GM19351 (cell line): ENCODE results near the gene RAB3IL1.
A peak's percentile ranks its signal among the peaks of the same experiment; 100 is the strongest.
"Not testable (repeated sequence)": the region's sequence is repeated elsewhere in the genome, so short reads cannot be mapped to it uniquely, and the experiment has no call there.

Experiments
- ATAC-seq: cut with Tn5 transposase; IDR thresholded peaks from one replicate; pipeline ENCODE4 v1.9.1; 2021; ENCODE audit warnings: mild to moderate bottlenecking, moderate library complexity; ENCODE audit not compliant: unreplicated experiment

RAB3IL1 gene

DNA sequence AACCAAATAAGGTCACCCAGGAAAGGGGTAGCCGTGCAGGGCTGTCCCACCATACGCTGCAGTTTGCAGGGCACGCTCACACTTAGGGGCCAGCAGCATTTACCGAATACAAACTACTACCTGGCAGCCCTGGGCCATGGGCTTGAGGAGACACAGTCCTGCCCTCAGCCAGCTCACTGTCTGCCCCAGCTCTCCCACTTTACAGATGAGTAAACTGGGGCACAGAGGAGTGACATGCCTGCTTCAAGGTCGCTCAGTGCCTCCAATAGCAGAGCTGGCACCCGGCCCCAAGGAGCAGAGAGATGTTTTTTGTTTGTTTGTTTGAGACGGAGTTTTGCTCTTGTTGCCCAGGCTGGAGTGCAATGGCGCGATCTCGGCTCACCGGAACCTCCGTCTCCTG, 28.8 kb downstream of the RAB3IL1 start:
- no peak for ATAC-seq

DNA sequence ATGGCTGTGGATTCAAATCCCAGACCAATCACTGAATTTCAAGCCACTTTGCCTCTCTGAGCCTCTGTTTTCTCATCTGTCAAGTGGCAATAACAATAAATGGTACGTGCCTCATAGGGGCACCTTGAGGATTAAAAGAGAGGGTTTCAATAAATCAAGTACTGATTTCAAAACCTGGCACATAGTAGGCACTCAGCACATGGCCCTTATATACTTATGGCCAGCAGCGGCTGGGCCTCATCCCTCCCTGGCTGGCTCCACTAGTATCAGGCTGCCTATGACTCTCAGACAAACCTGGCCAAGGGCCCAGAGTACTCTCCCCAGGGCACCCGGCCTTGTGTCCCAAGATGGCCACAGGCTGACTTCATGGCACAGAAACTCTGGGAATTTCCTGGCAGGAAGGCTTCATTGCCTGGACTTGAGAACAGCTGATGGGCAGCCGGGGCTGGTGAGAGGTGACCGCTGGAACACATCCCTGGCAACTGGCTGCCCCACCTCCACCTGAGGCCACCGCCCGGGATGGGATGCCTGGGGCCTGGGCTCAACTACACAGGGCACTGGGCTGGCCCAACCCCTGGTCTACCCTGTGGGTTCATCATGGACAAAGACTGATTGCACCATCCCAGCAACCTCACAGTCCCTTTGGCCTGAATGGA, 29.4 kb downstream of the RAB3IL1 start:
- ATAC-seq, result no peak

DNA sequence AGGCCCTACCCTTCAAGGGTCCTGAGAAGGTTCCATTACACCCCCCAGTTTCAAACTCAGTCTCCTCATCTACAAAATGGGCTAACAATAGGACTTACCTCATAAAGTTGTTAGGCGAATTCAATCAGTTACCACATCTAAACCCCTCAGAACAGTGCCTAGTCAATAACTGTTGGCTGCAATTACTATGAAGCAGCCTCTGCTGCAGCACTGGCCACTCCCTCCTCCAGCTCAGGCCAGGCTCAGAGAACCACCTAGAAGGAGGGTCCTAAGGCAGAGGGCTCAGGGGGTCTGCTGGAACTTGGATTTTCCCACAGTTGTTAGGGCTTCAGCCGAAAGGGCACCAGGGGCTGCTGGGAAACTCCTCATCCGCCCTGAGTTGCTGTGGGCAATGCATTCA, 30.7 kb downstream of the RAB3IL1 start:
- no peak for ATAC-seq

DNA sequence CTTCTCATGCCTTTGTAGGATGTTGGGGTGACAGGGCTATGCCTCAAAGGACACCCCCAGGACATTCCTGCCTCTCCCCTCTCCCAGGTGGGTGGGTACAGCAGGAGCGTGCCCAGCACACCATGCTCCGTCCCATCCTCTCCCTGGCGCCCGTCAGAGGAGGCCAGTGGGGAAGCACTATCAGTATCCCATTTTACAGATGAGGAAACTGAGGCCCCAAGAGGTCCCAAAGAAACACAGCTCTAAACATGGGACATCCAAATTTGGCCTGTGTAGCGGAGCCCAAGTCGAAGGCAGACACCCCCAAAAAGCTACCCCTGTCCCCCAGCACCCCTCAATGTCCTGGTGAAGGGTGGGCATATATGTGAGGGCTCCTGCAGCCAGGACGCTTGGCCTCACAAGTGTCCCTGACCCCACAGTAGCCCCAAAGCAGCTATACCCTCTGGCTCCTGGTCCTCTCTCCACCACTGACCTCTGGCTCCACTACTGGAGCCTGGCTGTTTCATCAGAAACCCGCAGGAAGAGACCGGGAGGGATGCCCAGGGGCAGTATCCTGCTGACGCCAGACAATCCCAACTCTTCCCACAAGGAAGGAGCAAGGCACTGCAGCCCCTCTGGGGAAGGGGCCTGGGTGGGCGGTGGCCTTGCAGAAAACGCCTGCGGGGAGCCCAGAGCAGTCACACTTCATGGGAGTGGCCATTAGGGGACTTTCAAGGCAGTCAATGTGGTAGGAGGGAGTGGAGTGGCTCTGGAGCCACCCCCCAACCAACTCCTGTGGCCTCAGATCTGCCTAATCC, 31.4 kb downstream of the RAB3IL1 start:
- no peak for ATAC-seq

DNA sequence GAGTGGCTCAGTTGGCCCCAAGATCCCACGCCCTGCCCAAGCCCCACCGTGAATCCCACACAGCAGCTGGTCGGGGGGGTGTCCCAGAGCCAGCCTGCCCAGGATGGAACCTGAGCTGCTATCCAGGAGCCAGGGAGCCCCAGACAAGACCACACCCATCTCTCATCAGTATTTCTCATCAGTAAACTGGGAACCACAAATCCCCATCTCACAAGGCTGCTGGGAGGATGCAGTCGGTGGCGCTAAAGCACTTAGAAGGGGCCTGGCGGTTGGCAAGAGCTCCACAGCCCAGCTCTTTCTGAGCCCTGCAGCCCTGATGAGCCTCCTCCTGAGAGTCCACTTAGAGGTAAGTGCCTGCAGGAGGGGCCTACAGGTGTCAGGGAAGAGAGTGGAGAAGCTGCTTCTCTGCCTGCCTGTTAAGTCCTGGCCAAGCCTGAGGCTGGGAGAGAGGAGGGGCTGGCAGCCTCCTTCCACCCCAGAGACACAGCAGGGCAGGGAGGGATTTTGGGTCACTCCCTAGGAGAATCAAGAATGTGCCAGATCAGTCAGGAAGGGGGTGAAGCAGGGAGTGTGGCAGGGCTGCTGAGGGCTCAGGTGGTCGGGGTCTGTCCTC, 32.1 kb downstream of the RAB3IL1 start:
- ATAC-seq, result no peak

DNA sequence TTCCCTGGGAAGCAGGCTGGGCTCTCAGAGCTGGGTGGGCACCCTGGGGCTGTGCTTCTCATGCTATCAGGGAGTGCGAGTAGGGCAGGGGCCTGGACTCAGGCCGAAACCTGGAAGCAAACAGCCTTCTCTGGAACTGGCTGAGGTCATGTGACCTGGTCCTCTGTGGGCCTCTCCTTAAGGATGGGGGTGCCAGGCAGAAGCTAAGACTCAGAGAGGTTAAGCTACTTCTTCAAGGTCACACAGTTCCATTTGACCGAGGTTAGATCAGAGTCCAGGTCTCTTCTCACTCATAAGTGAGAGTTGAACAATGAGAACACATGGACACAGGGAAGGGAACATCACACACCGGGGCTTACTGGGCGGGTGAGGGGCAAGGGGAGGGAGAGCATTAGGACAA, 33.4 kb downstream of the RAB3IL1 start:
- no peak for ATAC-seq

DNA sequence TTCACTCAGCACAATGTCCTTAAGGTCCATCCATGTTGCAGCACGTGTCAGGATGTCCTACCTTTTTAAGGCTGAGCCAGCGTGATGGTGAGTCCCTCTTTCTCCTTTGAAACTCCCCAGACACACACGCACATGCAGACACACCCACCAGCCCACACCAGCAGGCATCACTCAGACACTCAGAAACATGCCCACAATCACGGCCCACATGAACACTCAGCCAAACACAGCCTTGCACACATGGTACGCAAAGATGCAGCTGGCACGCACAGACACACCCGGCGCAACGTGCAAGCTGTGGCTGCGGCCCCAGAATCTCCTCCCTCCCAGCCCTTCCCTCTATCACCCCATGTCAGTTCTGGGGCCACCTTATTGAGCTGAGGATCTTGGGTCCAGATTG, 34.0 kb downstream of the RAB3IL1 start:
- ATAC-seq, result no peak

DNA sequence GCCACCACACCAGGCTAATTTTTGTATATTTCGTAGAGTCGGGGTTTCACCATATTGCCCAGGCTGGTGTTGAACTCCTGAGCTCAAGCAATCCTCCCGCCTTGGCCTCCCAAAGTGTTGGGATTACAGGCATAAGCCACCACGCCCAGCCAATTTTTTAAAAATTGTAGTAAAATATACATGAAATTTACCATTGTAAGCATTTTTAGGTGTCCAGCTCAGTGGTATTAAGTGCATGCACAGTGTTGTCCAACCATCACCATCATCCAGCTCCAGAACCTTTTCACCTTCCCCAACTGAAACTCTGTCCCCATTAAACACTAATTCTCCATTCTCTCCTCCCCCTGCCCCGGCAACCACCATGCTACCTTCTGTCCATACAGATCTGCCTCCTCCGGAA, 34.5 kb downstream of the RAB3IL1 start:
- no peak for ATAC-seq

DNA sequence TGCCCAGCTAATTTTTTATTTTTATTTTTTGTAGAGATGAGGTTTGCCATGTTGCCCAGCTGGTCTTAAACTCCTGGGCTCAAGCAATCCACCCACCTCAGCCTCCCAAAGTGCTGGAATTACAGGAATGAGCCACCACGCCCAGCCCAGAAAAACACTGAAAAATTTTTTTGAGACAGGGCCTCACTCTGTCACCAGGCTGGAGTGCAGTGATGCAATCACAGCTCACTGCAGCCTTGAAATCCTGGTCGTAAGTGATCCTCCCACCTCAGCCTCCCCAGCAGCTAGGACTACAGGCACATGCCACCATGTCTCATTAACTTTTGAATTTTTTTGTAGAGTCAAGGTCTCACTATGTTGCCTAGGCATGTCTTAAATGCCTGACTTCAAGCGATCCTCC, 35.1 kb downstream of the RAB3IL1 start:
- ATAC-seq, result not testable (repeated sequence)

DNA sequence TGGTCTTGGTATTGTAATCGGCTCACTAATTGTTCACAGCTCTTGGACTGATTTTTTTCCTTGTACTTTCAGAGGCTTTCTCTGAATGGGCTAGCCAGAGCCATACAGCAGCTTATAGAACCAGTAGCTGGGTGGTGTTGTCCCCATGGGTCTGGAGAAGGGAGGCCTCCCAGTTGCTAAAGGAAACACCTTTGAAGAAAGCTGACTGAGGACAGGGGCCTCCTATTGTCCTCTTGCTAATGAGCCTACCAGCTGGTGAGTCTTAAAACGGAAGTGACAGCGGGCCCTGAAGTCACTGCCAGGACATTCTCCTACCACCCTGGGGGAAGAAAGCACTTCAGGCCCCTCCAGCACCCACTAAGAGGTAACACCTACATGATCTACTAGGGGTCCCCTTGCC, 36.0 kb downstream of the RAB3IL1 start:
- ATAC-seq, result no peak

DNA sequence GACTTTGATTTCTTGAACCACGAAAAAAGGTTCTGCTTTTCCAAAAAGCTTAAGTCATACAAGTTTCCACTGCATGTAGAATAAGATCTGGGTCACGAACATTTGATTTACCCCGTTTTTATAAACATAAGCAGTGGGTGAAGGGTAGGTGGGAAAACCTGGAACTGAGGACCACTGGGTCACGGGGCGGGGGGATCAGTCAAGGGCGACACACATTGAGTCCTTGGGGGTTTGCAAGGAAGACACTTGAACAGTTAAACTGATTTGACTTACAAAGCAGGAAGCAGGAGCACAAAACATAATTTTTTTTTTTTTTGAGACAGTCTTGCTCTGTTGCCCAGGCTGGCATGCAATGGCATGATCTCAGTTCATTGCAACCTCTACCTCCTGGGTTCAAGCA, 36.9 kb downstream of the RAB3IL1 start:
- ATAC-seq, result no peak

DNA sequence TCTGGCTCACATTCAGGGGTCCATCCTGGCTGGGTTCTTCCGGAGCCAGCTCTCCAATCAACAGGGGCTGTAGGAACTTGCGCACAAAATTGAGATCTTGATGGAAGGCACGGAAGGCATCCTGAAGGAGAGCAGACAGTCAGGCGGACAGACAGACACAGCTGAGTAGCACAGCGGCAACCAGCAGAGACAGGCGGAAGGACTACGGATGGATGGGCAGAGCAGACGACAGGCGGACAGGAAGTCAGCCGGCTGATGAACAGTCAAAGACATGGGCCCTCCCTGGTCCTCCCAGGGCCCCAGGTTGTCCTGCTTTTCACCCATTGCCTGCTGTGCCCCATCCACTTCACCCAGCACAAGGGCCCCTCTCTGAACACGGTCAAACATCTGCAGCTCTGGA, 37.3 kb downstream of the RAB3IL1 start:
- no peak for ATAC-seq

DNA sequence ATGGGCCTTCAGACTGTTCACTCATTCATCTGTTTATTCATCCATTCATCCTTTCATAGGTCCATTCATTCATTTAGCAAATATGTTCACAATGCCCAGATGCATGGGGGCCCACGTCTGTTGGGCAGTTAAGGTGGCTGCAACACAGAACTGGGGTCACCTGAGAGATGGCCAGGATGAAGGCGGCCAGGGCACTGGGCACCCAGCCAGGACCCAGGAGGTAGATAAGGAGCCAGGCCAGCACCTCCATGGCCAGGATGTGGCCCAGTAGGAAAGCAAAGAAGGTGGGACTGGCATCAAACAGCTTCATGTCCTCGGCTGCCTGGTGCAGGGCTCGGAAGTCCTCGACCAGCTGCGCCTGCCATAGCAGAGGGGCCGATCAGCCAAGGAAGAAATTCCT, 38.2 kb downstream of the RAB3IL1 start:
- no peak for ATAC-seq

DNA sequence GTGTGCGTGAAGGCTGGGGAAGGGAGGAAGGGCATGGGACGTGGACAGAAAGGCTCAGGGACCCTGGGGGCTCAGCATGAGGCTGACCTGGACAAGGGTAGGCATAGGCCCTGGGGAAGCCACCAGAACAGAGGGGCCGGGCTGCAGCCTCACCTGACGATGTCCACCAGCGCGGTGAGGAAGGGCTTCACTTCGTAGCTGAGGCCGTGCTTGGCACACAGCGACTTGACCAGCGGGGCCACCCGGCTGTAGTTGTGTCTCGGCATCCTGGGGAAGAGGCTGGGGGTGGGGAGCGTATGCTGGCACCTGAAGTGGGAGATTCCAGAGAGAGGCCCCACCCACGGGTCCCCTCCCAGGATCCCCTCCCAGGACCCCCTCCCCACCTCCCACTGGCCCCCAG, 41.7 kb downstream of the RAB3IL1 start:
- ATAC-seq, result no peak

DNA sequence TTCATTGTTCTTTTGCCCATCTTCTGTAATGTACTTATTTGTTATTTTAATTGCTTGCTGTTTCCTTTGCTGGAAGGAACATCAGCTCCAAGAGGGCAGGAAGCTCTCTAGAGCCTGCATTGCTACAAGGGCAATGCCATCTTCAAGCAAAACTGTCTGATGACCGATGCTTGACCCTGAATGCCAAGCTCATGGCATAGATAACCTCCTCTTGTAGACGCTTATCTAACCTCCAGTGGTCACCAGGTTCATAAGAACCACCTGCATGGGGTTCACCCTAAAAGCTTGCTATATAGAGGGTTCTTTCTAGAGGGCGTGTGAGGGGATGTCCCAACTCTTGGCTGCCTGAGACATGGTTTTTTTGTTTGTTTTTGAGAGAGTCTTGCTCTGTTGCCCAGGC, 42.5 kb downstream of the RAB3IL1 start:
- no peak for ATAC-seq

DNA sequence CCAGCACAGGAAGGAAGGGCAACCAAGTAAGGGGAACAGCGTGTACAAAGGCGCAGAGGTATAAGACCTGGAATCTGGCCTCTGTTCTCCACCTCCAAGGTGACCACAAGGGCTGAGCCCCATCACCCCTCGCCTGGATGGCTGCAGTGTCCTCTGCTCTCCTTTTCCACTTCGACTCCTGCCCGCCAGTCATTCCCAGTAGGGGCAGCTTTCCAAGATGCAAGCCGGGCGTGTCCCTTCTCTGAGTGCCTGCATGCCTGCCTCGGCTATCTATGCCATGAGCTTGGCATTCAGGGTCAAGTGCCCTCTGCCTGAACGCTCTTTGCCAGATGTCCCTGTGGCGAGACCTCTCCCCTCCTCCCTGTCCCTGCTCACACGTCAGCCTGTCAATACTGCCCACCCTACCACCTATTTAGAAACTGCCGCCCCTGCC, 43.0 kb downstream of the RAB3IL1 start:
- ATAC-seq, result no peak

DNA sequence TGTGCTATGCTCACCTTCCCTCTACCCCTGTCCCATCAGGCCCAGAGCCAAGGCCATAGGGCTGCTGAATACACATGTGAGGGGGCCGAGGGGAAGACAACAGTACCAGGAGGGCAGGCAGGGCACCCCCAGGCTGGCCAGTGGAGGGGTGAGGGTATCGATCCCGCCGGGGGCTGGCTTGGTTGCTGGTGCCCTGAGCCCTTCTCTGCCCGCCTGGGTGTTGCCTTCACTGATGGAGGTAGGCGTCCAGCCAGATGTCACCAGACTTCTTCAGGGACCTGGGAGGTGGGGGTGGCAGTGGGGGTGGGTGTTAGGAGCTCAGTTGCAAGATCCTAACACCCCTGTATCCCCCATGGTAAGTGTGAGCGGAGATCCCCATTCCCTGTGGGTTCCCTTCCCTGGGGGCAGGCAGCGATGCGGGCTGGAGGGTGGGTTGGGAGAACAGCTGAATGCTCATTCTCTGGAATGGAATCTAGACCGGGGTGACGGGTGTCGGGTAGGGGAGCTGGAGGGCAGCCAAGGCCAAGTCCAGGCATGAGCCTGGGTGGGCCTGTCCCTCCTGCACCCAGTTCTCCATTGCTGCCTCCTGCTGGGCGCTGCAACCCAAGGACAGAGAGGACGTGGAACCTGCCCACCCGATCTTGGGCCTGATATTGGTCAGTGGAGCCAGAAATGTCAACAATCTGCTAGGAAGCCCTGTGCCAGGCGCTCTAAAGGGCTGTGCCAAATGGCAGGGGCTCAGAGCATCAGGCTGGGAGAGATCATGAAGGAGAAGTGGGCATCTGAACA, 43.6 kb downstream of the RAB3IL1 start:
- no peak for ATAC-seq

DNA sequence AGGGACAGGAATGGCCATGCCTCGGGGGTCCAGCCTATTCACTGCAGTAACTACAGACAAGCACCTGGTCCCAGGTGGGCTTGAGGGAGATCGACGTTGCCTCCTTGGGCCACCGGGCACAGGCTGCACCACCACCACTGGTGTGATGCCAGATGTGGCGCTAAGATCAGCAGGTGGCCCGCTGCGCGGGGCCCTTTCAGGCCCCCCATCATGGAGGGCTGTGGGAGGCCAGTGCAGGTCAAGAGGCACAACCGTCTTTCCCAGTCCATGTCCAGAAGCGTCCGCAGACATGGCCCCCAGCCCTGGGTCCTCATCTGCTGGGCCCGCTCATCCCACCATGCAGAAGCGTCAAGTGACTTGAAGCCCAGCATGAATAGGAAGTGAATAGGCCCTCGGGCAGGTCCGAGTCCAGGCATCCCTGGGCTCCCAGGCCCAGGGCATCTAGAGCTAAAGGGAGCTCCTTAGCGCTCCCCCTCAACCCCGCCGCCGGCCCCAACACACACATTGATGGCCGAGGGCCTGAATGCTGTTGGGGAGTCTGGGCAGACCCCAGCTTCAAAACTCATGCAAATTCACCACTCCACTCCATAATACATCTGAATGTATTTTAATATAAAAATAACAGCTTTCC, 44.3 kb downstream of the RAB3IL1 start:
- no peak for ATAC-seq

DNA sequence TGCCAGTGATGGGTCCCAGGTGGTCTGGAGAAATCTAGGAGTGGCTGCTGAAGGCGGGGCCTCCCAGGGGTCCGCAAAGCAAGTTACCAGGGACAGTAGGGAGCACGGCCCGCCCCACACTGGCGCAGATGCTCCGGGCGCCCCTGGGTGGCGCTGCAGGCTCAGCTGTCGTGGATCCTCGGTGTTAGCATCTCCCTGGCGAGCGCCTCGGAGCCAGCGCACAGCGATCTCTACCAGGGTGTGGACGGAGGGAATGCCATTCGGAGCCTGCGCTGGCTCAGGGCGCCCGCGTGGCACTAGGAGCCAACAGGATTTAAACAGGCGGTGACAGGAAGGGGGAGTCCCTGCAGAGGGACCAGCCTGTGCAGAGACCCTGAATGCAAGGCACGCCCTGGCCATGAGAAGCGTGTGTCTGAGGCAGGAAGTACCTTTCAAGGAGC, 46.2 kb downstream of the RAB3IL1 start:
- ATAC-seq, result peak; percentile 83

DNA sequence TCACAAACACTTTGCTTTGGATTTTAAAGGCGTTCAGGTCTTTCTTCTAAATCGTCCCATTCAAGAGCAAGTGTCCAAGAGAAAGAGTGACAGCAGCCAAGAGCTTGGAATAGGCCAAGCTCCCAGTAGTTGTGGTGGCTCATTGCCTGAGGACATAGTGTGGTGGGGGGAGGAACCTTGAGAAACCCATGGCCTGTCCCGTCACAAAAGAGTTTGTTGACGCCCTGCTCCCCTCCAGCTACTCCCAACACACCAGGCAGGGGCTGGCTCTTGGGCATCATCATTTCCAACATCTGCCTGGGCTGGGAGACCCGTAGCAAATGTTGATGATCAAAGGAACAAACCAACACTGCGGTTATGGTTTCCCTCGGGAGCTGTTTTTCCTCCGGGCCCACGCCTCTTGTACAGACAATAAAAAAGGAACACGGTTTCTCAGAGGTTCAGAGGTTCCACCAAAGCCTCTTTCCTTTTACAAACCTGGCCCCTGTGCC, 46.8 kb downstream of the RAB3IL1 start:
- ATAC-seq, result no peak
